HEK293T (cell line): Measurements from ENCODE around the gene AQP12A.

Source experiments
- ARNT ChIP-seq: fragments of 450-650 bp; IDR thresholded peaks from 2 replicates; pipeline ENCODE4 v1.6.1; 2017; ENCODE audit warnings: mild to moderate bottlenecking
- CTBP1 ChIP-seq: fragments of 450-650 bp; IDR thresholded peaks from 2 replicates; pipeline ENCODE4 v1.6.1; 2016; ENCODE audit warnings: borderline replicate concordance
- ELF4 ChIP-seq: fragments of 450-650 bp; IDR thresholded peaks from 2 replicates; pipeline ENCODE4 v1.6.1; 2017; ENCODE audit warnings: antibody characterized with exemption
- FOXA1 ChIP-seq: fragments of 450-650 bp; IDR thresholded peaks from 2 replicates; pipeline ENCODE4 v1.6.1; 2016; ENCODE audit warnings: mild to moderate bottlenecking
- FOXK2 ChIP-seq: fragments of 450-650 bp; IDR thresholded peaks from 2 replicates; pipeline ENCODE4 v1.6.1; 2016; ENCODE audit warnings: mild to moderate bottlenecking
- FOXM1 ChIP-seq: fragments of 450-650 bp; IDR thresholded peaks from 2 replicates; pipeline ENCODE4 v1.6.1; 2017; ENCODE audit warnings: mild to moderate bottlenecking, borderline replicate concordance
- L3MBTL2 ChIP-seq: fragments of 450-650 bp; conservative IDR thresholded peaks from 2 replicates; pipeline ENCODE4 v1.6.1; 2016; ENCODE audit warnings: mild to moderate bottlenecking
- NFRKB ChIP-seq: fragments of 450-650 bp; IDR thresholded peaks from 2 replicates; pipeline ENCODE4 v1.6.1; 2016; ENCODE audit warnings: mild to moderate bottlenecking, moderate library complexity
- SUZ12 ChIP-seq: fragments of 450-650 bp; IDR thresholded peaks from 2 replicates; pipeline ENCODE4 v1.6.1; 2016; ENCODE audit warnings: mild to moderate bottlenecking
- TARDBP ChIP-seq: fragments of 450-650 bp; IDR thresholded peaks from 2 replicates; pipeline ENCODE4 v1.6.1; 2016
- ZNF384 ChIP-seq: fragments of 450-650 bp; IDR thresholded peaks from 2 replicates; pipeline ENCODE4 v1.6.1; 2016

- TF ChIP-seq FOXA1 (no peak), TARDBP (no peak), FOXK2 (no peak), ARNT (no peak), ZNF384 (no peak), ELF4 (no peak), NFRKB (no peak), SUZ12 (no peak), CTBP1 (no peak), FOXM1 (no peak), L3MBTL2 (no peak)
These were observed 44.0 kb upstream of the AQP12A start for GRCh38 chr2:240647503-240648154.
